Memory B cell (primary cell): Measurements from ENCODE around the gene PPP2R2C.

ENCODE experiments used
- ATAC-seq: fragments of 150-1000 bp; cut with Tn5 transposase; 2 replicates; pipeline ENCODE4 v1.10.0; 2021; ENCODE audit warnings: low read depth, mild to moderate bottlenecking, moderate library complexity
- DNase-seq, 2 donors: peaks; one replicate each; pipeline ENCODE4 v3.0.0; 2022; ENCODE audit warnings: low spot score in 2 of 2
- H3K27ac Mint-ChIP-seq: one replicate; pipeline ENCODE4 v1.8.0; 2022; ENCODE audit warnings: mild to moderate bottlenecking, moderate library complexity, mixed read lengths
- H3K27me3 Mint-ChIP-seq: one replicate; pipeline ENCODE4 v1.8.0; 2022; ENCODE audit warnings: mixed read lengths
- H3K36me3 Mint-ChIP-seq: one replicate; pipeline ENCODE4 v1.8.0; 2022; ENCODE audit warnings: mild to moderate bottlenecking, mixed read lengths
- H3K4me1 Mint-ChIP-seq: one replicate; pipeline ENCODE4 v1.8.0; 2022; ENCODE audit warnings: mixed read lengths
- H3K4me3 Mint-ChIP-seq: one replicate; pipeline ENCODE4 v1.8.0; 2022; ENCODE audit warnings: mild to moderate bottlenecking, moderate library complexity, mixed read lengths
- H3K9me3 Mint-ChIP-seq: one replicate; pipeline ENCODE4 v1.8.0; 2022; ENCODE audit warnings: mixed read lengths

The PPP2R2C gene

DNA sequence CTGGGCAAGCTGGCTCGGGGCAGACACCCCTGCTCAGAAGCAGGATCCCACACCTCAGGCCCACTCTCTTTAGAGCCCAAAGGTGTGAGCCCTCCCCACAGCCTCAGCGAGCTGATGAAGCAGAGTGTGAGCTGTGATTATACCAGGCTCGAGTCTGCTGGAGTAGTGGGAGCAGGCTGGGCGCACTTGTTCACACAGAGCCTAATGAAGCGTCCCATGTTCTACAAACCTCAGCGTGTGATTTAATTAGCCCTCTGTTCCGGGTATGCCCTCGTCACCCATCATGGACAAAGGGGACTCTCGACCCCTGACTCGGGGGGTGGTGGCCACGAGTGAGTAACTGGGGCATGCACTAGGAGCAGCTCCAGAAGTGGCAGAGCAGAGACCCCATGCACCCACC, 62.3 kb downstream of the PPP2R2C start:
- Mint-ChIP-seq H3K27ac (no peak overlapping the region), H3K4me3 (no peak overlapping the region), H3K27me3 (peaks cover 11% of the 10 kb centered on the region), H3K9me3 (peaks cover 3% of the 10 kb centered on the region), H3K4me1 (no peaks in the 10 kb centered on the region), H3K36me3 (no peaks in the 10 kb centered on the region)
- no peak for DNase-seq
- no peak for ATAC-seq

DNA sequence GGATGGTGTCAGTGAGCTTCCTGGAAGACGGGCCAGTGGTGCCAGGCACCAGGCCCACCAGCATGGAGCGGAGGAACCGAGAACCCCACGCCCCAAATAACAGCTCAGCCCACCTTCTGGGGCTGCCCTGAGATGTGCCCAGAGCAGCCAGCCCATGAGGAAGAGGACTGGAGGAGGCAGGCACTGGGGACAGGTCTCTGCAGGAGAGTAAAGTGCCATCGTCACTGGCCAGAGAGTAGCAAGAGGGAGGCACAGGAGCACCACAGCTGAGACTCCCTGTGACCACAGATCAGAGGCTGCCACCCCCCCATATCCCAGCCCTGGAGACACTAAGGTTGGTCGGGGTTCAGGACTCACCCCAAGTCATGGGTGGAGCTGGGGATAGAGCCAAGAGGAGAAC, 63.0 kb downstream of the PPP2R2C start:
- H3K9me3 Mint-ChIP-seq = peaks cover 3% of the 10 kb centered on the region
- H3K4me3 Mint-ChIP-seq = no peak overlapping the region
- H3K36me3 Mint-ChIP-seq = no peaks in the 10 kb centered on the region
- no peaks in the 10 kb centered on the region for H3K4me1 Mint-ChIP-seq
- peaks cover 17% of the 10 kb centered on the region for H3K27me3 Mint-ChIP-seq
- ATAC-seq (no peak), DNase-seq (no peak)
- H3K27ac Mint-ChIP-seq = no peak overlapping the region

DNA sequence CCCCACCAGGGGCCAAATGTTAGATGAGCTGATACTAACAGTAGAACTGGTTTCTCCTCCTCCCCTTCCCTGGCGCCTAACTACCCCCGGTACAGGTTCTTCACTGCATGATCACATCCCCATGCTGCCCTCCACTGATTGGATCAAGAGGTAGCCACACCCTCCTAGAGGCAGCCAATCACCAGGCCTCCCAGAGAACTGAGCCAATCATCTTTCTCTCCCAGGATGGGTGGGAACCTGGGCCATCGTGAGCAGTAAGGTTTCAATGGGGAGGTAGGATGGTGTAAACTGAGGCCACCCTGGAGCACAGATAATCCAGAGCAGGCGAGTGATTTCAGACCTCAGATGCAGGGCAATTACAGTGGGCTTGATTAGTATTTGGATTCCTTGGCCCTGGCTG, 64.2 kb downstream of the PPP2R2C start:
- DNase-seq (no peak), ATAC-seq (no peak)
- Mint-ChIP-seq H3K36me3 (no peaks in the 10 kb centered on the region), H3K27me3 (peaks cover 18% of the 10 kb centered on the region), H3K4me3 (no peak overlapping the region), H3K4me1 (no peaks in the 10 kb centered on the region), H3K27ac (no peak overlapping the region), H3K9me3 (peaks cover 3% of the 10 kb centered on the region)

DNA sequence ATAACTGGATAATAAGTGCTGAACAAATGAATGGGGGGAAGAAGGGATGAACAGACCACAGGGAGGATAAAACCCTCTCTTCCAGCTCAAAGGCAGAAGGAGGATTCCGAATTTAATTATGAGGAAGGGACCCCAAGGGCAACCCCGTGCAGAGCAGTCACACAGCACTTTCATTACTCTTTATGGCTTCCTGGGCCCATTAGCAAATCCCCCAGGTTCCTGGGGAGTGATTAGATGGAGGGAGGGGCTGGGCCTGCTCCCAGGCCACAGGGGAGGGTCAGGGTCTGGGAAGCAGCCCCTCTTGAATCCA, 67.1 kb downstream of the PPP2R2C start:
- Mint-ChIP-seq H3K27me3 (peaks cover 26% of the 10 kb centered on the region), H3K36me3 (no peaks in the 10 kb centered on the region), H3K27ac (no peak overlapping the region), H3K4me3 (no peak overlapping the region), H3K9me3 (peaks cover 2% of the 10 kb centered on the region), H3K4me1 (no peaks in the 10 kb centered on the region)
- no peak for DNase-seq
- no peak for ATAC-seq

DNA sequence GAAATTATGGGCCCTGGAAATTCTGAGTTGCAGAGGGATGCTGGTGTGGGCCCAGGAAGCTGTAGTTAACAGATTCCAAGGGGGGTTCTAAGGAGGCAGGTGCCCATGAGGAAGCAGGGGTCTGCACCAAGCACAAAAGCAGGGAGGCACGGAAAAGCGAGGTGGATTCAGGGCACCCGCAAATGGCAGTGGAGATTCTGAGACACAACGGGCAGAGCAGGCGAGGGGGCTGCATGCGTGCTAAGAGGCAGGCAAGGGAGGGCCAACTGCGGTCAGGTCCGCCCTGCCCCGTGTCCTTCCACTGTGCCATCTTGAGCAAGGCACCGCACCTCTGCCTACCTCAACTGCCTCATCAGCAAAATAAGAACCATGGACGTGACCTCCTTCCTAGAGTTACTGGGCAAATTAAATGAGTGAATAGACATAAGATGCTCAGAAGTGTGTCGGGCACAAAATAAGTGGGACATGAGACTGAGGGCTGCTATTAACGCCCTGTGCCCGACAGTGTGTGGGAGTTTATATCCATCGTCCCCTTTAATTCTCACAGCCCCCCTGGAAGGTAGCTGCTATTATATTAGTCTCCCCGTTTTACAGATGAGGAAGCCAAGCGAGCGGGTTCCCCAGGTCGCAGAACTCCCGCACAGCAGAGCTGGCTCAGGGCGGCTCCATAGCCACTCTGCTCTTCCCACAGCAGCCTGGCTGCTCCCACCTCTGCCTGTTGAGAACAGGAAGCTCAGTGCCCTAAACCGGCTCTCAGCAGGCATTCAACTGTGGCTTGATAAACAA, 67.6 kb downstream of the PPP2R2C start:
- no peak for ATAC-seq
- peaks cover 28% of the 10 kb centered on the region for H3K27me3 Mint-ChIP-seq
- peaks cover 2% of the 10 kb centered on the region for H3K9me3 Mint-ChIP-seq
- no peak for DNase-seq
- no peaks in the 10 kb centered on the region for H3K4me1 Mint-ChIP-seq
- no peak overlapping the region for H3K4me3 Mint-ChIP-seq
- no peaks in the 10 kb centered on the region for H3K36me3 Mint-ChIP-seq
- no peak overlapping the region for H3K27ac Mint-ChIP-seq

DNA sequence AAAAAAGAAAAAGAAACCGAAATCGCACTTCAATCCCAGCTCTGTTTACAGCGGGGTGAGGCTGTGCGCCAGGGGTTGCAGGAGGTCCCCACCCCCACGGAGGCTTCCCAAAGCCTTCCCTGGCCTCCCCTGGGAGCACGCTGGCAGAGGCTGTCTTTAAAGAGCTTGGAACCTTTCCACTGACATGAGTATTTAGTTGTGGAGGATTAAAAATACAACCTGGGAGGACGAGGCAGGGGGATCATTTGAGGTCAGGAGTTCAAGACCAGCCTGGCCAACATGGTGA, 69.1 kb downstream of the PPP2R2C start:
- no peak for DNase-seq
- no peaks in the 10 kb centered on the region for H3K4me1 Mint-ChIP-seq
- no peaks in the 10 kb centered on the region for H3K36me3 Mint-ChIP-seq
- H3K4me3 Mint-ChIP-seq = no peak overlapping the region
- H3K27me3 Mint-ChIP-seq = peaks cover 28% of the 10 kb centered on the region
- H3K9me3 Mint-ChIP-seq = peaks cover 2% of the 10 kb centered on the region
- ATAC-seq = no peak
- no peak overlapping the region for H3K27ac Mint-ChIP-seq

DNA sequence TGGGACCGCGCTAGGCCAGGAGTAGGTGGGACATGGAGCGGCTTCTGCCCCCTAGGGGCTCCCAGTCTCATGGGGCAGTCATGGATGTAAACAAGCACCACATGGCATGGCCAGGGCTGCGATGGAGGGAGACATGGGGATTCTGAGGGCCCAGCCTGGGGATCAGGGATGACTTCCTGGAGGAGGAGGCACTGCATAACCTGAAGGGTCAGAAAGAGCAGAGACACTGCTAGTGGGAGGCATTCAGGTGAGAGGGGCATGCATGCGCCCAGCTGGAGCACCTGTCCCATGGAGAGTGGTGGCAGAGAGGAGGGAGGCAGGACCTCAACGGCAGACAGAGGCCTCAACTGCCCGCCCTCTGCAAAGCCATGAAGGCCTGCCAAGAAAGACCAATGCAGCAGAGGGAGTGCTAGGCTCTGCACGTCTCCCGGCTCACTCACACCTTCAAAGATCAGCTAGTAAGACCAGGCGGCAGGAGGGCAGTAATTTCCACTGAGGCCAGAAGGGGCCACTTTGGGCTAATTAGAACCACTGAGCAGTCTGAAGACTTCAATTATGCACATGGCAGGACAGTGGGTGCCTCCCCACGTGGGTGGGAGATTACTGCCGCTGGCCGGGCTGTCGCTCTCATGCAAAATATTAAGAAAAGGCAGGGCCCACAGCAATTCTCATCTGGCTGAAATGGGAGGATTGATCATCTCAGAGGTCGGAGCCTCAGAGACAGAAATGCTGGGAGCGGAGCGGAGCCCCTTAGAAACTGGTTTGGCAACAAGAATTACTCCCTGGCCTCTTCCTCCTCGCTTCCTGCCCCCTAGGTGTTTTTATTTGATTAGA, 69.6 kb downstream of the PPP2R2C start:
- H3K4me3 Mint-ChIP-seq = no peak overlapping the region
- H3K27me3 Mint-ChIP-seq = peaks cover 28% of the 10 kb centered on the region
- ATAC-seq (no peak), DNase-seq (no peak)
- no peak overlapping the region for H3K27ac Mint-ChIP-seq
- H3K36me3 Mint-ChIP-seq = no peaks in the 10 kb centered on the region
- peaks cover 2% of the 10 kb centered on the region for H3K9me3 Mint-ChIP-seq
- H3K4me1 Mint-ChIP-seq = no peaks in the 10 kb centered on the region

DNA sequence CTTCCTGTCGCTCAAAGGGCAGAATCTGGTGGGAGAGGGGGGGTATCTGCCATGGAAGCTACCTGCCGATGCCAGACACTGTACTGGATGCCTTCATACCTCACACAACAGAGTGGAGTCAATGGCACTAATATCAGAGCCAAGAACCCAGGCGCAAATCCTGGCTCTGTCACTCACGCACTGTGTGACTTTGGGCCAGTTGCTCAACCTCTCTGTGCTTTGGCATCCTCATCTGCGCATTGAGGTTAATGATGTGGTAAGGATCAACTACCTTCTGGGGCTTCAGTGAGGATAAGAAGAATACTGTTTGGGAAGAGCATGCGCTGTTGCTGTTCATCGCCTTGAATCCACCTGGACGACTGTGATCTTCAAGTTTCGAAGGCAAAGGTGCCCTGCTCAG, 70.6 kb downstream of the PPP2R2C start:
- ATAC-seq (no peak), DNase-seq (no peak)
- Mint-ChIP-seq H3K4me1 (no peaks in the 10 kb centered on the region), H3K36me3 (no peaks in the 10 kb centered on the region), H3K4me3 (no peak overlapping the region), H3K9me3 (peaks cover 2% of the 10 kb centered on the region), H3K27ac (no peak overlapping the region), H3K27me3 (peaks cover 30% of the 10 kb centered on the region)

DNA sequence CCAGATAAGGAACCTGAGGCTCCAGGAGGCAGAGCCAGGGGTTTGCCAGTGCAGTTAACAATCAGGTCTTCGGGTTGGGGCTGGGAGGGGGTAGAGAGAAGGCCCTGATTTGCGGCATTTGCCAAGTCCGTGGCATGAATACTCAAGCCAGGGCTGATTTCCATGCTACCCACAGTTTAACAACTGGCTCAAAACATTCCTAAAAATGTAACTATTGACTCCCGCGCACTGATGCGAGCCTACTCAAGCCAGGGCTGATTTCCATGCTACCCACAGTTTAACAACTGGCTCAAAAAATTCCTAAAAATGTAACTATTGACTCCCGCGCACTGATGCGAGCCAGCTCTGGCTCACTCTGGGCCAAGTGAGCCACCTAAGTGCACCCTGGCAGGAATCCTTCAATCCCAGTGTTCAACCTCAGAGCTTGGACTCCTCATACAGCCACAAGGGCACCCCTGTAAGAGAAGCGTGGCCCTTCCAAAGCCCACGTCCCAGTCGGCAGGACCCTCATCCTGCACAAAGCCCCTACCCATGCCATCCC, 75.6 kb downstream of the PPP2R2C start:
- H3K27me3 Mint-ChIP-seq = peaks cover 18% of the 10 kb centered on the region
- H3K27ac Mint-ChIP-seq = no peak overlapping the region
- H3K36me3 Mint-ChIP-seq = peaks cover 2% of the 10 kb centered on the region
- H3K4me3 Mint-ChIP-seq = no peak overlapping the region
- H3K4me1 Mint-ChIP-seq = peaks cover 2% of the 10 kb centered on the region
- ATAC-seq (no peak), DNase-seq (no peak)
- H3K9me3 Mint-ChIP-seq = no peaks in the 10 kb centered on the region

DNA sequence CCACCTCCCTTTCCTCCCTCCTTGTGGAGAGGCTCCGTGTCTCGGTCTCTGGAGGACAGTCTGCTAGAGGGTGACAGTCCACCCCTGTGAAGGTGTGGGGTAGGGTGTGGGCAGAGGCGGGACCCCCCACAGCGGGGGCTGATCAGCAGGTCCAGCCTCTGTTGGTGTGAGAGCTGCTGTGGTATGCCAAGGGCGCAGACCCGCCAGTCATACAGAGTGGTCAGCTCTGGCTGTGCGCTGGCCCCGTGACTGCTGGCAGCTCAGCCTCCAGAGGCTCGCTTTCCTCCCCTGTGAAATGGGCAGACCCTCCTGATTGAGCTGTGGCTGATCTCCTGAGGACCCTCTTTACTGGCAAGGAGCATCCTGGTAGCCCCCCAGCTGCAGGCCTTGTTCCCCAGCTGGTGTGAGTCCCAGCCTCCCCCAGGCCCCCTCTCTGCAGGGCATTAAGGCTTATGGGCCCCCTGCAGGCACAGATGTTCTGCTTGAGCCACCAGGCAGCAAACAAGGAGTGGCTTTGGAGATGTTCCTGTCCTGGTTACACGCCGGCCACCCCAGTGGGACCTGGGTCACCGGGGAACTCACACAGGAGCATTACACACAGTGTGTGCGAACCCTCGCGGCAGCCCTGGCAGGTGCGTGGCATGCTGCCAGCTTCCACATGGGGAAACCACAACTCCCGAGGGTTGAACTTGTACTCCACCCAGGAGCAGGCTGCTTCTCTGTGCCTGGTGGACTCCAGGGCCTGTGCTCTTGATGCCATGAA, 76.8 kb downstream of the PPP2R2C start:
- Mint-ChIP-seq H3K9me3 (no peaks in the 10 kb centered on the region), H3K4me1 (peaks cover 2% of the 10 kb centered on the region), H3K27me3 (peaks cover 16% of the 10 kb centered on the region), H3K27ac (no peak overlapping the region), H3K36me3 (peaks cover 2% of the 10 kb centered on the region), H3K4me3 (no peak overlapping the region)
- ATAC-seq (no peak), DNase-seq (no peak)

DNA sequence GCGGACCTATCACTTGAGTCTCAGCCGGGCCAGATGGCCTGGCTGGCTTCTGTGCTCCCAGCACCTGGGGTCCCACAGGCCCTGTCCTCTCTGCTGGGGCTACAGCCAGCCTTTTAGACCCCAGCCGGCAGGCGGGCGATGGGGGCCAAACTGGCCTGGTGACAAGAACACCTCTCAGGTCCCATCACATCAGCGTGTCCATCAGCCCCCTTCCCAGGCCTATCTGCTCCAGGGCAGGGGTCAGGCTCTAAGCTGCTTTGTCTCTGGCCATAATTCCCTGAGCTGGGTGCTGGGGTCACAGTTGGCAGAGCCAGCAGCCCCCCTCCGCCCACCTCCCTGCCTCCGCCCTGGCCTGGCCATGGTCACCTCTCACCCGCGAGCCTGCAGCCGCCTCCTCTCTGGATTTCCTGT, 77.7 kb downstream of the PPP2R2C start:
- Mint-ChIP-seq H3K9me3 (no peaks in the 10 kb centered on the region), H3K4me1 (peaks cover 2% of the 10 kb centered on the region), H3K4me3 (no peak overlapping the region), H3K27ac (no peak overlapping the region), H3K27me3 (peaks cover 12% of the 10 kb centered on the region), H3K36me3 (peaks cover 2% of the 10 kb centered on the region)
- DNase-seq (no peak), ATAC-seq (no peak)

DNA sequence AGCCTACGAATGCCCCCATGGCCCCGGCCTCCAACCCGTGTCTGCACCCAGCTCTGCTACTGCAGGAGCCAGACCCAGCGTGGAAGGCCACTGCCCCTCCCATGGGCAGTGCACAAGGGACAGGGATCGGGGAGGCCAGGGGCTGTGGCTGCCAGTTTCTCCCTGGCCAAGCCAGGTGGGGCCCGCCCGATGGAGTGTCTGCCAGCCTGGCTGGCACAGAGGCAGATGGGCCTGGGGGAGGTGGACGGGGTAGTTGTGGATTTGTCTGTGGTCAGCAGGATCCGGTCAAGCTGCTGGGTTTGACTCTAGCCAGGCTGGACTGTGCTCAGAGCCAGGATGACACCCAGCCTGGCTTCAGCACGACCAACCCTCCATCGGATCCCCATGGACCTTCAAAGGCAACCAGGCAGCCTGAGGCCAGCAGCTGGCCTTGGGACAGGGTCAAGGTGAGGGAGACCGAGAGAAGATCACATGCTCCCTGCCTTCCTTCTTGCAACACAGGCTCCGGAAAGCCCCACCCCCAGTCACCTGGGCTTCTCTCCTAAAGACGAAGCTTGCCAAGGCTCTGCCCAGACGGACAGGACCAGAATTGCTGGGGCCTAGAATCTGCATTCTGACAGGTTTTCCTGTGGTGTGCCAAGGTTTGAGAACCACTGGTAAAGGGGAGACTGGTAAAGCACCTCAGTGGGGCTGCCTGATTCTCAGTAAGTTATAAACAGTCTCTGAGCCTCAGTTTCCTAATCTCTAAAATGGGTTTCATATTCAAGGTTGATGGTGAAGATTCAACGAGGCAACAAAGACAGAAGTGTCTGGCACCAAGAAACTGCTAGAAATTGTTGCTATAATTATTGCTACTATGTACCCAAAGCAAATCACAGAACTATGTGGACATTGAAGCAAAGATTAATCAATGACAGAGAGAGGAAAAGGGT, 78.6 kb downstream of the PPP2R2C start:
- ATAC-seq (no peak), DNase-seq (no peak)
- no peak overlapping the region for H3K27ac Mint-ChIP-seq
- H3K9me3 Mint-ChIP-seq = no peaks in the 10 kb centered on the region
- peaks cover 2% of the 10 kb centered on the region for H3K4me1 Mint-ChIP-seq
- H3K36me3 Mint-ChIP-seq = peaks cover 2% of the 10 kb centered on the region
- H3K4me3 Mint-ChIP-seq = no peak overlapping the region
- peaks cover 12% of the 10 kb centered on the region for H3K27me3 Mint-ChIP-seq

DNA sequence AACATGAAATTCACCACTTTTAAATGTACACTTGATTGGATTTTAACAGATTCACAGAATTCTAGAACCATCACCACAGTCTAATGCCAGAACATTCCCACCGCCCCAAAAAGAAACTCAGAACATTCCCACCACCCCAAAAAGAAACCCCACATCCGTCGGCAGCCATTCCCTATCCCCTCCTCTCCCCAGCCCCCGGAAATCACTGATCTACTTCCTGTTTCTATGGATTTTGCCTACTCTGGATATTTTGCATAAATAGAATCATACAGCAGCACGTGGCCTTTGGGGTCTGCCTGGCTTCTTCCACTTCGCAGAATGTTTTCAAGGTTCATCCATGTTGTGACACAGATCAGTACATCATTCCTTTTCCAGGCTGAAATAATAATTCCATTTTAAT, 79.3 kb downstream of the PPP2R2C start:
- H3K27ac Mint-ChIP-seq = no peak overlapping the region
- ATAC-seq (no peak), DNase-seq (no peak)
- peaks cover 2% of the 10 kb centered on the region for H3K36me3 Mint-ChIP-seq
- H3K4me3 Mint-ChIP-seq = no peak overlapping the region
- H3K9me3 Mint-ChIP-seq = no peaks in the 10 kb centered on the region
- peaks cover 12% of the 10 kb centered on the region for H3K27me3 Mint-ChIP-seq
- H3K4me1 Mint-ChIP-seq = peaks cover 2% of the 10 kb centered on the region
